HG02840 (cell line): ENCODE data around the gene WDFY4.

Experiments used
- ATAC-seq: cut with Tn5 transposase; IDR thresholded peaks from one replicate; pipeline ENCODE4 v1.9.1; 2021; ENCODE audit warnings: mild to moderate bottlenecking, moderate library complexity, moderate number of reproducible peaks; ENCODE audit not compliant: unreplicated experiment, low FRiP score

WDFY4 gene

DNA sequence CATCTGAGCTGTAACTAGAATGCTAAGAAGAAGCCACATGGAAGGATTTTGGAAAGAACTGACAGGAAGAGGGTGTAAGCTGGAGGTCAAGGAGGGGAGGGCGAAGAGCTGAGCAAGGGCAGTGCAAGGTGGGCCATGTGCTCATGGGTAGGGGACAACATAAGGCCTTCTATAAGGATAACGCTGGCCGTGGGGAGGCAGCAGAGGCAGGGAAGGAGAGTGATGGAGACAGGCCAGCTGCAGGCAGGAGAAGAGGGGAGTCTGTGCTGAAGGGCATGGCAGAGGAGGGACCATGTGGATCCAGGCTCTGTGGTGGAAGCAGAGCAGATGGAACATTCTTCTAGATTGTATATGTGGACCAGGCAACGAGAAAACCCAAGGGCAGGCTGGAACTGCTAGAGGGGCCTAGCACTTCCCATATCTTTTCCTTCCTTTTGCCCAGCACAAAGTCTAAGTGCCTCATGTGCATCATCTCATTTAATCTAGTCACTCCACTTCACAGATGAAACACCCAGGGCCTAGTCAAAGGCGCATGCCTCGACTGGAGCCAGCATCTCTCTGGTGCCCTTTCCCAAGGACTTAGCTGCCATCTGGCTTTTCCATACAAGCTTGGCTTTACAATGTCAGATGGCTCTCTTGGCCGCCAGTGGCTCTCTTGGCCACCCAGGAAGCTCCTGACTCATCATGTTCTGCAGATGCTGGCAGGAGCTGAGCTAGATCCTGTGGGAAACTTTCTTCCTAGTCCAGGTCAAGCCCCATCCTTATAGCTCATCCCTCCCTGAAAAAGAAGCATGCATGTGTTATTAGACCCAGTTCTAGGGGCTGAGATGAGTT lies 248.4 kb downstream of the WDFY4 start:
- ATAC-seq: no peak

DNA sequence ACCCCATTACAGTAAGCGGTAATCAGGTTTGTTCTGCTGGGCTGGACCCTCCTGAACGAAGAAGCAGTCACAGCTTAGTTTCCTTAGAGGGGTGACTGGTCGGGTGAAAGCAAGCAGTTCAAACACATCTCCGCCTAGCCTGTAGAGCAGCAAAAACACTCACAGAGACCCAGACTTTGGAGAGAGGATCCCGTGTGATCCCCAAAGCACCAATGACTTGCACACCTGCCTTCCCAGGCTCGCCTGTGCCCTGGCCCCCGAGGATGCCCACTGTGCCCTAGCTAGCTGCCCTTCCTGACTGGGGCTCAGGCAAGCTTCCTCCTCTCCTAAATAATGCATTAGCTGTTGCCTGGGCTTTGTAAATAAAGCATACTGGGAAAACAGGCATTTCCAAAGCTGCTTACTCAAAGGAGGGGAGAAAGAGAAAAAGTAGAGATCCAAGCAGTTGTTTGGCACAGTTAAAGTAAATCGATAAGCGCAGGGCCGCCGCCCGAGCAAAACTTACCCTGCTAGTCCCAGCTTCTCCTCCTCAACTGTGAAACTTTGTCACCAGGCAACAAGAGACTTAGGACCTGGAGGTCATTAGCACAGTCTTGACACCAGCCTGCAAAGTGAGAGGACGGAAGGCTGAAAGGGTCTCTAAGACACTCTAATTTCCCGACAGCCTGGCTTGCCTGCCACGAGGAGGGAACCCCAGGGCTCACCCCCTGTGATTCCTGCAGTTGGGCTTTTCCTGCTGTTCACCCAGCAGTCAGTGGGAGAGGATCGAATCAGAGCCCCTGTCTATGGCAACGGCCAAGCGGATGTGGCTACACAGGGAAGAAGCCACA lies 250.2 kb downstream of the WDFY4 start:
- ATAC-seq: no peak

DNA sequence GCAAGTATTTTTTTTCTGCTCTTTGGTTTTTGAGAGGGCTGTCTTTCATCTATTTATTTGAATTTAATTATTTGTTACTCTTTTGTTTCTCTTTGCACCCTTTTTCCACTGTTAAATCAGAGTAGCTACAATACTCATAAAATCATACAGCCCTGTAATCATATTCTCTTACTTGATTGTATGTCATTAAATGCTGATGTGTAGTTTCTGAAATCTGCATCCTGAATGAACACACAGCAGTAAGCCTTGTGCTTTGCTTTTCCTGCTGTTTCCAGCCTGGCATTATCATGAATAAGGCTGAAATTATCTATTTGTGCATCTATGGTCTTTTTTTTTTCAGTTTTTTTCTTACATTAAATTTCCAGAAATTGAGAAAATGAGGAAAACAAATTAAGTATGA lies 250.9 kb downstream of the WDFY4 start:
- no peak for ATAC-seq

DNA sequence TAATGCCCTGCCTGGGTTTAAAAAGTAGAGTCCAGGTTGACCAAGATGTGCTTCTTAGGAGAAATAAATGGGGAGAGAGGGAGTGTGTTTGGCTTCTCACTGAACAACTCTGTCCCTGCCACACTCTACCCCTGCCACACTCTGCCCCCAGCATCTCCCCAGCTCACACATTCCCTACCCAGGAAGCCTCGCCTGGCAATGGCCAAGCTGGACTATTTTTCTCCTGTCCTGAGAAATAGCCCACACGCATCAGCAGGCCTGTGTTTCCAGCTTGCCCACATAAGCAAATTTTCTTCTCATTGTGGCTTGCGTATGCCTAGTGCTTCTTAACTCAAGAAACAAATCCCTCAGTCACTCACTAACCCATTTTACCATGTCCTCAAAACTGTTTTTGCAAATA lies 253.1 kb downstream of the WDFY4 start:
- ATAC-seq: no peak

DNA sequence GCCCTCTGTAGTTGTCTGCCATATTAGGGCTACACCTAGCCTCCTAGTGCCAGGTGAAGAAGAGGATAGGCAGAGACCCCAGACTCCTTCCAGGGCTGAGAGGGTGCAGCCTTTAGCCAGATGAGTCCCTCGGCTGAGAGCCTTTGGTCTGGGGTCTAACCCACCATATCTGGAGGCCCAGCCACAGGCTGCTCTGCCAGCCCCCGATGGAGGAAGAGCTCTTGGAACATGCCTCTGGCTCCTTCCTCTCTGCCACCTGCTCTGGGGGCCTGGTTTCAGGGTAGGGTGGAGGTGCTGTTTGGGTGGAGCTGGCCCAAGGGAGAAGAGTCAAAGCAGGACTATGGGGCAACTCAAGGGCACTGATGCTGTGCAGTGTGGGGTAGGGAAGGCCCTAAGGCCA lies 253.6 kb downstream of the WDFY4 start:
- no peak for ATAC-seq

DNA sequence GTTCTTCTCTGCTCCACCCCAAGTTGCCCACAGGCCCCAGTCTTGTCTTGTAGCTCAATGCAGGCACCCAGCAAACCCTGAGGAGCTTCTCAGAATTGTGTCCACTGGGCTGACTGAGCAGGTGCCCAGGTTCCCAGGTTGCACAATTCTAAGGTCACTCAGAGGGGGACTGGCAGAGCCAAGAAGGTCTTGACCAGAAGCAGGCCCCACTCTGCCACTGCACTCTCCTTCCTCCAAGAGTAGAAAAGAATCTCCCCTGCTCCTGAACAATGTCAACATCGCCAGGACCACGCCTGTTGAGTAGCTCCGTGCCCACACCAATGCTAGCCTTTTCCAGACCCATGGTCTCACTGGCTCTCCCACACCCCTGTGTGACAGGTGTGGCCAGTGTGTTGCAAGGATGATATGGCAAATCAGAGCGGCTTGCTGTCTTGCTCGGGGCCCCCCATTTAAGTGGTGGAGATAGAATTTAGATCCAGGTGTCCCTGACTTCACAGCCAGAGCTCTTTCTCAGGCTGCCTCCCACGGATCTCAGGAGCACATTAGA lies 254.4 kb downstream of the WDFY4 start:
- ATAC-seq: no peak

DNA sequence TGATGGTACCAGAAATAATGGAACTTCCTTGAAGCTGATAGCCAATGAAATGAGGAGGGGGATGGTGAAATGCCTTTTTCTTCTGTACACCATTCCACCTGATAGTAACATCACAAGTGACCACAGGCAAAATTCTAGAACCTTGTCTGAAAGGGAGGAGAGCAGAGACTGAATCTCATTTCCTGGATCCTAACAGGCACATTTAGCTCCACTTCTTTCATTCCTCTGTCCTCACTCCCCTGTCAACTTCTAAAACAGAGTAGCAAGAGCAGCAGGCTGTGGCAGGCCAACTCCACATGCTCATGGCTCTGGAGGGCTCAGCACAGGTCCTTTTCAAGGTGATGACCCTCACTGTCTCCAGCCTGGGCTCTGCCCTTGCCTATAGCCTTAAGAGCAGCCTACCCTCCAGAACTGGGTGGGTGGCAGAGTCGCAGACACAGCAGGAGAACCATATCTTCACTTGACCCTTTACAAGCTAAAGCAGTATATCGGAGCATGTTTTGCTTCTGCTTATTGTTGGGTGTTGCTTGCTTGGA lies 255.2 kb downstream of the WDFY4 start, which contains the start of gene LRRC18:
Gene LRRC18 (minus strand): TSS at position 51 of the 536 bp plus-strand sequence. CDS start 25,685 bp downstream, outside the sequence.
- no peak for ATAC-seq

DNA sequence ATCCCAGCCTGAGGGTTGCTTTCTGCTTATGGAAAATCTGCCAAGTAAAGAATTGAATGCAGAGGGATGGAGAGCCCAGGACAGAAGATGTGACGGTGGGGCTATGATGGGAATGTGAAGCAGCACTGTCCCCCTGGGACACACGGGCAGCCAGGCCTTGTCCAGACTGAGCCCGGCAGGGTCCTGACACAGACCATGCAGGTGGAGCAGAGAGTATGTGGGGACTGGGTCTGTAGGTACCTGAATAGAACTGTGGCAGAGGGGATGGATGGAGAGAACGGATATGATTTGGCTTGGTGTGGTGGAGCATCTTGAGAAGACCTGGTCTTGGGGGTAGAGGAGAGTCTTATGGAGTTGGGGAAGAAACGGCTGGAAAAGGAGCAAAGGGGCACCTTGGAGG lies 255.7 kb downstream of the WDFY4 start:
- no peak for ATAC-seq

DNA sequence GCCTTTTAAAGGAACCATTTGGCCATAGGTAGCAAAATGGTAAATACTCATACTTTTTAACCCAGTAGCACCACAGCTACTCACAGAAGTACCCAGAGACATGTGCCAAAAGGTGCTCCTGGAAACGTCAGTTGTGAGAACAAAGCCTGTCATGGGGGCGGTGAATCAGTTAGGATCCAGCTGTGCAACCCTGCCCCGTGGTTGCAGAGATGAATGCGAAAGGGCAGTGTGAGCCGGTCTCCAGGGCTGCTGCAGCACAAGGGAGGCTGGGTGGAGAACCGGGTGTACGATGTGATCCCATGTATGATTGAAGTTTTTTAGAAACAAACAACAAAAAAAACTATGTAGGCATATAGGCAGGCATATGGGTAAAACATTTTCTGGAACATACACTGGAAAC lies 256.3 kb downstream of the WDFY4 start:
- no peak for ATAC-seq

DNA sequence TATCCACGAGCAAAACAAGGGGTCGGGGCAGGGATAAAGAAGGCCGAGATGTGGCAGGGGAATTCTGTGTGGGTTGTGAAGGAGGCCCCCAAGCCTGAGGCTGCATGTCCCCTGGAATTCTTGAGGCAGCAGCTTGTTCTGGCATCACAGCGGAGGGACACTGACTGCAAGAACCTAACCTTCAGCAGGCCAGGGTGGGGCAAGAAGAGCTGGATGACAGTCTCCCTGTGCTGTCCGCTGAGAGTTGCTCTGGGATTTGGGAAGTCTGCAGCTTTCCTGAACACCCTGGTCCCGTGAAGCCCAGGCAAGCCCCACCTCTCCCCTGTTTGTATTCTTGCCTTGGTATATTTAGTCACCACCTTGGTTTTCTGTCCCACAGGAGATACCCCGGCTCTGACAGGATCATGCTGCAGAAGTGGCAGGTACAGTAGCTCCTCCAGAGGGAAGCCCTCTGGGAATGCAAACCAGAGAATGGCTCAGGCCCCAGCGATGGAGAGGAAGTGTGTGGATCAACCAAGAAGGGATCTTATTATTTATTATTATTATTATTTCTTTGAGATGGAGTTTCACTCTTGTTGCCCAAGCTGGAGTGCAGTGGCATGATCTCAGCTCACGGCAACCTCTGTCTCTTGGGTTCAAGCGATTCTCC lies 256.9 kb downstream of the WDFY4 start:
- no peak for ATAC-seq

DNA sequence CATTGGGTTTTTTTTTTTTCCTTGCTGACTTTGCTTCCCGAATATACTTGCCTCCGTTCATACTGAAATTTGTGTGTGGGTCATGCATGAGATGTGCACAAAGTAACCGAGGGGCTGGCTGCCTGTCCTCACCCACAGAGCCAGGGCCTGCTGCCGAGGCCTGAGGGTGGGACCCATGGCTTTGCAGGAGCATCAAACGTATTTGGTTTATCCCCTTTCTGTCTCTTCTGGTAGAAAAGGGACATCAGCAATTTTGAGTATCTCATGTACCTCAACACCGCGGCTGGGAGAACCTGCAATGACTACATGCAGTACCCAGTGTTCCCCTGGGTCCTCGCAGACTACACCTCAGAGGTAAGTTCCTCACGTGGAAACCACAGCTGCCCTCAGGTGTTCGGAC lies 258.4 kb downstream of the WDFY4 start:
- no peak for ATAC-seq

DNA sequence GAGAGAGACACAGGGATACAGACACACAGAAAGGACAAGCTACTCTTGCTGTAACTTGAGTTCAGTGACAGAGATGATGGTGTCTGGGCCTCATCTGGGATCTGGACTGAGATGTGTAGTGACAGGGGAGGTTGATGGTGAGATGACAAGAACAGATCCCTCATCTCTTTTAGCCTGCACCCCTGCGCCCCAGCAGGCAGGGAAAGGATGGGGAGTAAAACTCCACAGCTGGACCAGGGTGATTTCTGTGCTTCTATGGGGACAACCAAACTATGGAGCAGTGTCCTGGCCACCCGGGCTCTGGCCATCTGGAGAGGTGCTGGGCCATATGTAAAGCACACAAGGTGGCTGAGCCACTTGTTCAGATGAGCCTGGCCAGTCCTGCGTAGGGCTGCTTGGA lies 259.5 kb downstream of the WDFY4 start:
- no peak for ATAC-seq

DNA sequence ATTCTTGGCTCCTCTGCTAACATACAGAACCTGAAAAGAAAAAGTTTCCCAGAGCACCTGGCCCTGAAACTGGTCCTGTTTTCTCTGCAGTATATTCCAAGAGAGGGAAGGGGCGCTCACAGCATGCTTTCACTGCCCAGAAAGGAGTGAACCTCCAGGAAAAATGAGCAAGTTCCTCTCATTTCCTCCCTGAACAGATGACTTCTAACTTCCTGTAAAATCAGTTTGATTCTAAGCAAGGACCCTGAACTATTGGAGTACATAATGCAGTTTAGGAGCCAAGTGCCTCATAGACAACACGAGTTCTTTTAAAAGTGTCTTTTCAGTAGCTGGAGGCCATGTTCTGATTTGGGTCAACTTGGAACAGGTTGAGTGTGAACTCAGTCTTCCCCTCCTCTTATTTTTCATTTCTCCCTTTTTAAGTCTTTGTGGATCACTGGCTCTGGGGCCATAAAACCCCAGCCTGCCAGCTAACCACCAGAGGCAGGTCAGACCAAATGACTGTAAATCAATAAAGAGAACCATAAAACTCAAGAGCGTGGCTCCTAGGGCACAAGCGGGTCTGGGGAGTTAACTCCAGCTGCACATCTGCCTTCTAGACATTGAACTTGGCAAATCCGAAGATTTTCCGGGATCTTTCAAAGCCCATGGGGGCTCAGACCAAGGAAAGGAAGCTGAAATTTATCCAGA lies 260.9 kb downstream of the WDFY4 start:
- no peak for ATAC-seq

DNA sequence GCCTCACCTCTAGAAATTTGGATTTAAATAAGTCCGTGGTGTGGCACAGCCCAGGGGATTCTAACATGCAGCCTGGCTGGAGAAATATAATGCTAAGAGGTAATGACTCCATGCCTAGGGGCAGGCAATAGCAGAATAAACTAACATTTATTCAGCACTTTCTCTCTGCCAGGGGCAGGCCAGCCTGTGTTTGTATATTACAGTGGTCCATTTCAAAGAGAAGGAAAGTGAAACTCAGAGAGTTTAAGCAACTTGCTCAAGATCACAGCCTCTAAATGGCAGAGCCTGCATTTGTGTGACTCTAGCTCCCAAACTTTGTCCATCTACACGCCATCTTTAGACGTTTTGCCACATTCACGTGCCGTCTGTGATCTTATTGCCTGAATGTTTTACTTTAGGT lies 261.7 kb downstream of the WDFY4 start:
- ATAC-seq: no peak

DNA sequence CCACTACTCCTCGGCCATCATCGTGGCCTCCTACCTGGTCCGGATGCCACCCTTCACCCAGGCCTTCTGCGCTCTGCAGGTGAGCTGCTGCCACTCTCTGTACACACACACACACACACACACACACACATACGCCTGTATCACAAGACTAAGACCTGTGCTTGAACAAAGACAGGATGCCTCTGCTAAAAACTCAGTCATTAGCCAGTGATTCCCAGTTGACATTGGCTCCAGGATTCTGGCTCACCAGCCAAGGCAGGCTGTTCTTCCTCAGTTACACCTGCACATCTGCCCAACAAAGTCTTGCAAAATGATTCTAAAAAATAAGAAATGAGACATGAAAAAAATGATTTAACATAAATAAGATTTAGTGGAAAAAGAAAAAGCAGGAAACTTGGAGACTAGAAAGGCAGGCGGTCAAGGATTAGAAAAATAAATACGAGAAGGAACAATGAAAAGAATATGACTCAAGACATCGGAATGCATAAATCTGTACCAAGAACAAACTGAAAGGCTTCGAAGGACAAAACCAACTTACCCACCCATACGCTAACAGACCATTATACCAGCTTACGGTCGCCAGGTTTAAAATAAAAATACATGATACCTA lies 262.3 kb downstream of the WDFY4 start:
- ATAC-seq: no peak

DNA sequence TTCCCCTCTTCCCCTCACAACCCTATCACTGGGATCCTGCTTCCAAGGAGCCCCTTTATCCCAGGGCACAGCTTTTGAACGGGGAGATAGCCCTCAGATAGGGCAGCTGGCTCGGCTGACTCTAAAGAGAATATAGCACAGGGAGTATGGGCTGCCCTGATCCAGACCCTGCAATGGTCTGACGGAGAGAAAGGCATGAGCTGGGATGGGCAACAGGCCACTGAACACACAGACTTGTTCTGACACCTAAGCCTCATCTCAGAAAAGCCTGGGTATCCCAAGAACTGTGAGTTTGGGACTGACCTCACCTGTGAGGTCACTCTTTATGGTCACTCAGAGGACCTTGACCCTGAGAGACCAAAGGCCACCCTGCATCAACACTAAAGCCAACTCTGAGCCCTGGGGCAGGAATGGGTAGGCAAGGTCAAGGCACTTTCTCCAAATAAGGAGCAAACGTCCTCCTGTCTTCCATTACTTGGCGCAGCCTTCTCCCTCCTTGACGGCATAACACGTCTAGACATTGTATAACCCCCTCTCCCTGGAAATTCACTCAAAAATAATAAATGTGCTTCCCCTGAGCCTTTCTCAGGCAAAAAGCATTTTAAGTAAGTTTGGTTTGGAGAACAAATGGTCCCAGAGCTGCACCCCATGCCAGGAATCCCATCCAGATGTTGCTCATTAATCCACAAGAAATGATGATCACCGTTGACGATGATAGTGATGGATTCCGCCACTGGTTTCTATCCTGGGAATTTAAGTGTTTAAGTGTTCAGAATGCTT lies 263.2 kb downstream of the WDFY4 start:
- no peak for ATAC-seq

DNA sequence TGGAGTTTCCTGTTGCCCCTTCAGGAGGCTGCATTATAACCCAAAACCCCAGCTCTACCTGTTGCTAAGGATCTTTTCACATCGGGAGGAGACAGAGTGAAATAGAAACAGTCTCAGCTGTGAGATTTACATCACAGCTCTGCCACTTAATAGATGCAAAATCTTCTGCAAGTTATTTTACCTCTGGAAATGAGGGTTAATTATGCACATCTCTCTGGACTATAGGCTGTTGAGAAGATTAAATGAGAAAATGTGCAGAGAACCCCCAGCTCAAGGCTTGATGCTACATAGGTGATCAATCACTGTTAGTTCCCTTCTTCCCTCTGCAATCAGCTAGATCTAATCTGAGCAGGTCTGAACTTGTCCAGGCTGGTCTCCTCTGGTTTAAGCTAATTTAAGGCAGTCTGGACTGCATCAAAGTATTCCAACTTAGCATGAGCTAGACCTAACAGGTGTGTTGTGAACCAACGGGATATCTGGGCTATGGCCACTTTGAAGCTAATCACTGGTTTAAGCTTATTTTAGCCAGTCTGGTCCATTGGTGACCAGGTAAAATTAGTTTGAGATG lies 263.9 kb downstream of the WDFY4 start:
- ATAC-seq: no peak

DNA sequence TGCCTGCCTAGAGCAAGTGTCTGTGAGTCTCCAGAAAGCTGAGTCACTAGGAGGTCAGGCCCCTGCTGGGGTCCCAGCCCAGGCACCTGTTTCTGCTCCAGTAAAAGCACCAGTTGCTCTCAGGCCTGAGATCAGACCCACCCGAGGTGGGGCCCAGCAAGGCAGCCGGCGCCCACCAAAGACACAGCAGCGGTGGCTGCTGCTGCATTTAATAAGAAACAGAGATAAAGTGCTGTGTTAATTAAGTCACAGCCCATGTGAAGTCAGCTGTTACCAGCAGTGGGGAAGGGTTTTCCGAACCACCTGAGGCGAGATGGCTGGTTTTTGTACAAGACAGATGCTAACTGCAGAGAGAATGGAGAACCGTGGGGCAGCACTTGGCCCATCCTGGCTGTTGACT lies 267.0 kb downstream of the WDFY4 start:
- no peak for ATAC-seq
